ENCODE results near the gene ATP10A. TPM values are rescaled to one million over a fixed set of nuclear protein-coding genes. Genes with fewer than 3 reads are reported as not detected.
"Not testable (repeated sequence)": the region's sequence is repeated elsewhere in the genome, so short reads cannot be mapped to it uniquely, and the experiment has no call there.

Gene ATP10A
- total and polyA plus RNA-seq, 3 experiments from 2014 or later = 8.2 to 28.9 (median 24.0) TPM

- Histone ChIP-seq H3K9me3 (ENCODE audit: low read length) (no peaks in the 10 kb centered on the region), H3K27me3 (ENCODE audit: insufficient read depth, low read length, poor library complexity, severe bottlenecking) (no peaks in the 10 kb centered on the region), H3K4me3 (ENCODE audit: low read length) (no peak overlapping the region), H3K36me3 (ENCODE audit: insufficient read depth, low read length) (peaks cover 8% of the 10 kb centered on the region), H3K4me1 (ENCODE audit: insufficient read depth, low read length) (peaks cover 9% of the 10 kb centered on the region), H3K27ac (ENCODE audit: low read depth, low read length) (no peak overlapping the region)
- Mint-ChIP-seq H3K27ac (no peak overlapping the region), H3K9me3 (no peaks in the 10 kb centered on the region), H3K36me3 (peaks cover 0 to 42% (median 4%) of the 10 kb centered on the region in 3 donors), H3K4me1 (peaks cover 0 to 8% (median 7%) of the 10 kb centered on the region in 3 donors), H3K27me3 (no peaks in the 10 kb centered on the region), H3K4me3 (no peak overlapping the region)
- CTCF ChIA-PET = no interaction called here
- POLR2A ChIA-PET = interaction anchor here (0.6 kb wide), 1 partner anchor 1323 kb away, joined by 4 read pairs; no protein-coding TSS in a partner anchor
- no peak for DNase-seq
Observed at GRCh38 chr15:25778161-25778560, 85.0 kb downstream of the ATP10A start.

- no peaks in the 10 kb centered on the region for H3K27me3 Mint-ChIP-seq
- no peak for DNase-seq
- no peaks in the 10 kb centered on the region for H3K9me3 Mint-ChIP-seq
- peaks cover 8% of the 10 kb centered on the region for H3K36me3 ChIP-seq (ENCODE audit: insufficient read depth, low read length)
- H3K27me3 ChIP-seq (ENCODE audit: insufficient read depth, low read length, poor library complexity, severe bottlenecking) = no peaks in the 10 kb centered on the region
- peaks cover 9% of the 10 kb centered on the region for H3K4me1 ChIP-seq (ENCODE audit: insufficient read depth, low read length)
- no peak overlapping the region for H3K27ac ChIP-seq (ENCODE audit: low read depth, low read length)
- no peak overlapping the region for H3K27ac Mint-ChIP-seq
- ChIA-PET CTCF (no interaction called here), POLR2A (no interaction called here)
- H3K4me3 Mint-ChIP-seq = no peak overlapping the region
- H3K4me3 ChIP-seq (ENCODE audit: low read length) = no peak overlapping the region
- peaks cover 0 to 54% (median 4%) of the 10 kb centered on the region in 3 donors for H3K36me3 Mint-ChIP-seq
- H3K9me3 ChIP-seq (ENCODE audit: low read length) = no peaks in the 10 kb centered on the region
- H3K4me1 Mint-ChIP-seq = peaks cover 0 to 17% (median 7%) of the 10 kb centered on the region in 3 donors
Observed at GRCh38 chr15:25777037-25777436, 86.1 kb downstream of the ATP10A start.

- no peak overlapping the region for H3K27ac ChIP-seq (ENCODE audit: low read depth, low read length)
- no peak overlapping the region for H3K4me3 ChIP-seq (ENCODE audit: low read length)
- H3K36me3 Mint-ChIP-seq = peaks cover 0 to 57% (median 4%) of the 10 kb centered on the region in 3 donors
- ChIA-PET POLR2A (no interaction called here), CTCF (no interaction called here)
- no peak overlapping the region for H3K4me3 Mint-ChIP-seq
- peaks cover 8% of the 10 kb centered on the region for H3K36me3 ChIP-seq (ENCODE audit: insufficient read depth, low read length)
- peaks cover 0 to 22% (median 7%) of the 10 kb centered on the region in 3 donors for H3K4me1 Mint-ChIP-seq
- H3K4me1 ChIP-seq (ENCODE audit: insufficient read depth, low read length) = peaks cover 9% of the 10 kb centered on the region
- H3K27me3 Mint-ChIP-seq = no peaks in the 10 kb centered on the region
- no peak for DNase-seq
- H3K9me3 Mint-ChIP-seq = no peaks in the 10 kb centered on the region
- no peaks in the 10 kb centered on the region for H3K9me3 ChIP-seq (ENCODE audit: low read length)
- peak overlapping the region in 1 of 8 donors; percentile 78 for H3K27ac Mint-ChIP-seq
- no peaks in the 10 kb centered on the region for H3K27me3 ChIP-seq (ENCODE audit: insufficient read depth, low read length, poor library complexity, severe bottlenecking)
Observed at GRCh38 chr15:25776071-25776746, 86.9 kb downstream of the ATP10A start.

DNA sequence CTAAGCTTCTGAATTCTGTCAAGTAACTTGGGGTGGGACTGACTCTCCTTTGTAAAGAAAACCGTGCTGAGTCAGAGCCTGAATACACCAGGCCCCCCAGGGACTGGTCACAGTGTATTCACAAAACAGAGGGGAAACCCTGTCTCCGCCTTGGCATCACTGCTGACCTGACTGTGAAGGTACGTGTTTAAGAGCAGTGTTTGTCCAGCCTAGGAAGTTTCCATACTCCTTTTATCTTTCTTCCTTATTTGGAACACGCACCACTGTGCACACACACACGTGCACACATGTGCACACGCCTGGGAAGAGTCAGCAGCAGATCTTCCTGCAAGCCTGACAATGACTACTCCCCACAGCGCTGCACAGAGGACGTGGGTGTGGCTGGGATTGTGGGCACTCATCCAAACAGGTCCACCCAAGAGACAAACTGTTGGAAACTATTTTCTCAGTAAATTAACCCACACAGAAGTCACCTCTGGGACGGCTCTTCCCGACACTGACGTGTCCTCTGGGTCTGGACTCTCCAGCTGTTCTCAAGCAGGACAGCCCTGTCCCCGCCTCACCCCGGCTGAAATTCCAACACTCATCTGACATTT, 87.7 kb downstream of the ATP10A start:
- Histone ChIP-seq H3K9me3 (ENCODE audit: low read length) (no peaks in the 10 kb centered on the region), H3K27me3 (ENCODE audit: insufficient read depth, low read length, poor library complexity, severe bottlenecking) (no peaks in the 10 kb centered on the region), H3K36me3 (ENCODE audit: insufficient read depth, low read length) (peaks cover 8% of the 10 kb centered on the region), H3K4me1 (ENCODE audit: insufficient read depth, low read length) (peaks cover 9% of the 10 kb centered on the region), H3K4me3 (ENCODE audit: low read length) (no peak overlapping the region), H3K27ac (ENCODE audit: low read depth, low read length) (no peak overlapping the region)
- H3K27ac Mint-ChIP-seq = peak overlapping the region in 1 of 8 donors; percentile 64
- H3K4me1 Mint-ChIP-seq = peaks cover 0 to 22% (median 7%) of the 10 kb centered on the region in 3 donors
- CTCF ChIA-PET = interaction anchor here (0.9 kb wide), 1 partner anchor 9 kb away, joined by 3 read pairs; no protein-coding TSS in a partner anchor
- no peak for DNase-seq
- H3K4me3 Mint-ChIP-seq = no peak overlapping the region
- POLR2A ChIA-PET = no interaction called here
- peaks cover 0 to 53% (median 4%) of the 10 kb centered on the region in 3 donors for H3K36me3 Mint-ChIP-seq
- no peaks in the 10 kb centered on the region for H3K9me3 Mint-ChIP-seq
- no peaks in the 10 kb centered on the region for H3K27me3 Mint-ChIP-seq

DNA sequence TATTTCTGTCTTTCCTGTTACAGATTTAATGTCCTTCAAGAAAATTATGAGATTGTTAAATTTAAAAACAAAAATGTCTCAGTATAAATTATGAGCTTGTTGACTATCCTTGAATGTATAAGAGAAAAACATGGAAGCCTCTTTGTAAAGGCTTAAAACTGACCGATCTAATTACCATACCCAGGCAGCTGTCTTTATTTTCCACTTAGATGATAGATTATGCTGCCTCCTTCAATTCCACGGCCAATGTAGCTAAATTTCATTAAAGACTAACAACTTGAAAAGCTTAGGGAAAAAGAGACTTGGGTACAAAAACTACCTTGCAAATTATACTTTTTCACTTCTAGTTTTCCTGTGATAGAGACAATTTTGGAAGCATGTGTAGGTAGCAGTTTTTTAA, 88.3 kb downstream of the ATP10A start:
- Mint-ChIP-seq H3K27me3 (no peaks in the 10 kb centered on the region), H3K4me1 (peaks cover 0 to 22% (median 7%) of the 10 kb centered on the region in 3 donors), H3K9me3 (no peaks in the 10 kb centered on the region), H3K27ac (no peak overlapping the region), H3K4me3 (no peak overlapping the region), H3K36me3 (peaks cover 0 to 49% (median 4%) of the 10 kb centered on the region in 3 donors)
- Histone ChIP-seq H3K36me3 (ENCODE audit: insufficient read depth, low read length) (peaks cover 8% of the 10 kb centered on the region), H3K4me3 (ENCODE audit: low read length) (no peak overlapping the region), H3K4me1 (ENCODE audit: insufficient read depth, low read length) (peaks cover 9% of the 10 kb centered on the region), H3K27me3 (ENCODE audit: insufficient read depth, low read length, poor library complexity, severe bottlenecking) (no peaks in the 10 kb centered on the region), H3K9me3 (ENCODE audit: low read length) (no peaks in the 10 kb centered on the region), H3K27ac (ENCODE audit: low read depth, low read length) (no peak overlapping the region)
- POLR2A ChIA-PET = no interaction called here
- DNase-seq = no peak
- CTCF ChIA-PET = interaction anchor here (0.9 kb wide), 1 partner anchor 9 kb away, joined by 3 read pairs; no protein-coding TSS in a partner anchor

GRCh38 chr15:25773248-25773647, 89.9 kb downstream of the ATP10A start:
- no peaks in the 10 kb centered on the region for H3K9me3 ChIP-seq (ENCODE audit: low read length)
- ChIA-PET POLR2A (no interaction called here), CTCF (no interaction called here)

DNA sequence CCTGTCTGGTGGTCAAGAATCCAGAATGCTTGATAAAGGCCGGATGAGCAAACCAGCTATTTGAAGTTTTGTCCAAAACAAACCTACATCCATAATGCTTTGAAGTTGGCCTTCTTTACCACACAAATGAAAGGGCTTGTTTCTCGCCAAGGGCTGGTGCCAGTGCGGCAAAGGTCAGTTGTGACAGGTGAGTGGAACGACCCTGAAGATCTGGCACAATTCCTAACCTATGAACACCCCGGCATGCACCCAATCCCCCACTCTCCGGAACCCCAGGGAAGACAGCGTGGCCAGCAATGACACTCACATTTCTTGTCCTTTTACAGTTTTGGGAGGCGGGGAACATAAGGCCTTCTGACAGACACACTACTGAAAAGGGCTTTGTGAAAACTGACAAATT, 90.6 kb downstream of the ATP10A start:
- Histone ChIP-seq H3K36me3 (ENCODE audit: insufficient read depth, low read length) (peaks cover 8% of the 10 kb centered on the region), H3K27ac (ENCODE audit: low read depth, low read length) (no peak overlapping the region), H3K4me3 (ENCODE audit: low read length) (no peak overlapping the region), H3K4me1 (ENCODE audit: insufficient read depth, low read length) (no peaks in the 10 kb centered on the region), H3K9me3 (ENCODE audit: low read length) (no peaks in the 10 kb centered on the region), H3K27me3 (ENCODE audit: insufficient read depth, low read length, poor library complexity, severe bottlenecking) (no peaks in the 10 kb centered on the region)
- H3K27me3 Mint-ChIP-seq = no peaks in the 10 kb centered on the region
- peak overlapping the region in 2 of 8 donors; percentile 40 to 69 for H3K27ac Mint-ChIP-seq
- H3K36me3 Mint-ChIP-seq = peaks cover 0 to 43% (median 4%) of the 10 kb centered on the region in 3 donors
- no peaks in the 10 kb centered on the region for H3K9me3 Mint-ChIP-seq
- POLR2A ChIA-PET = no interaction called here
- CTCF ChIA-PET = no interaction called here
- no peak for DNase-seq
- peaks cover 0 to 22% (median 7%) of the 10 kb centered on the region in 3 donors for H3K4me1 Mint-ChIP-seq
- no peak overlapping the region for H3K4me3 Mint-ChIP-seq

More at GRCh38 chr15:25773248-25773647, 89.9 kb downstream of the ATP10A start:
- no peak overlapping the region for H3K27ac ChIP-seq (ENCODE audit: low read depth, low read length)
- Mint-ChIP-seq H3K4me1 (peaks cover 0 to 22% (median 5%) of the 10 kb centered on the region in 3 donors), H3K27me3 (no peaks in the 10 kb centered on the region), H3K9me3 (no peaks in the 10 kb centered on the region), H3K27ac (no peak overlapping the region), H3K36me3 (peaks cover 0 to 44% (median 4%) of the 10 kb centered on the region in 3 donors), H3K4me3 (no peak overlapping the region)
- H3K4me3 ChIP-seq (ENCODE audit: low read length) = no peak overlapping the region
- no peak for DNase-seq
- H3K36me3 ChIP-seq (ENCODE audit: insufficient read depth, low read length) = peaks cover 8% of the 10 kb centered on the region
- H3K27me3 ChIP-seq (ENCODE audit: insufficient read depth, low read length, poor library complexity, severe bottlenecking) = no peaks in the 10 kb centered on the region
- peaks cover 4% of the 10 kb centered on the region for H3K4me1 ChIP-seq (ENCODE audit: insufficient read depth, low read length)

DNA sequence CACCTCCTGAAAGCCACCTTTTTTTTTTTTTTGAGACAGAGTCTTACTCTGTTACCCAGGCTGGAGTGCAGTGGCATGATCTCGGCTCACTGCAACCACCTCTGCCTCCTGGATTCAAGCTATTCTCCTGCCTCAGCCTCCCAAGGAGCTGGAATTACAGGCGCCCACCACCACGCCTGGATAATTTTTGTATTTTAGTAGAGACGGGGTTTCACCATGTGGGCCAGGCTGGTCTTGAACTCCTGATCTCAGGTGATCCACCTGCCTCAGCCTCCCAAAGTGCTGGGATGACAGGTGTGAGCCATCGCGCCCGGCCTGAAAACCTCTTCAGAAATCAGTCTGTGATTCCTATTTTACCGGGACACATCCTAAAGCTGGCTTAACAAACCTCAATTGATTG, 91.4 kb downstream of the ATP10A start:
- DNase-seq; H3K4me3 Mint-ChIP-seq; CTCF ChIA-PET; H3K4me3 ChIP-seq (ENCODE audit: low read length); H3K36me3 ChIP-seq (ENCODE audit: insufficient read depth, low read length); H3K27me3 Mint-ChIP-seq; POLR2A ChIA-PET; H3K9me3 ChIP-seq (ENCODE audit: low read length); H3K27ac ChIP-seq (ENCODE audit: low read depth, low read length); H3K4me1 ChIP-seq (ENCODE audit: insufficient read depth, low read length); H3K27me3 ChIP-seq (ENCODE audit: insufficient read depth, low read length, poor library complexity, severe bottlenecking); H3K9me3 Mint-ChIP-seq: not testable (repeated sequence)
- H3K27ac Mint-ChIP-seq = peak overlapping the region in 1 of 8 donors; percentile 23
- H3K36me3 Mint-ChIP-seq = peaks cover 0 to 44% (median 4%) of the 10 kb centered on the region in 3 donors
- peaks cover 0 to 22% (median 7%) of the 10 kb centered on the region in 3 donors for H3K4me1 Mint-ChIP-seq
